Activated CD8-positive, alpha-beta T cell treated with anti-CD3 and anti-CD28 coated beads, Interleukin-2, amount 10 ng/mL, durations not matched to agents 7 days and 5 days (primary cell): Measurements from ENCODE around the gene NEUROG1. TPM values are rescaled to one million over a fixed set of nuclear protein-coding genes. Genes with fewer than 3 reads are reported as not detected.
"Not testable (repeated sequence)": the region's sequence is repeated elsewhere in the genome, so short reads cannot be mapped to it uniquely, and the experiment has no call there.

ENCODE experiments used
- ATAC-seq: fragments of 150-1000 bp; cut with Tn5 transposase; one replicate; pipeline ENCODE4 v1.10.0; 2021; ENCODE audit warnings: moderate library complexity
- CTCF ChIA-PET: fragments of 350-600 bp; sonication (Branson Sonifier 250); formaldehyde crosslinking; loops from one replicate; lab custom pipeline; 2021; ENCODE audit warnings: antibody characterized with exemption; lab: Charles Lee
- POLR2A ChIA-PET: fragments of 350-600 bp; sonication (Branson Sonifier 250); formaldehyde crosslinking; loops from one replicate; lab custom pipeline; 2021; ENCODE audit warnings: antibody characterized with exemption; lab: Charles Lee
- DNase-seq: peaks from one replicate; pipeline ENCODE4 v3.0.0-alpha.2; 2020
- H3K27ac Mint-ChIP-seq: one replicate; pipeline ENCODE4 v1.8.0; 2021; ENCODE audit warnings: mild to moderate bottlenecking, mixed read lengths
- H3K27me3 Mint-ChIP-seq: one replicate; pipeline ENCODE4 v1.8.0; 2021; ENCODE audit warnings: low read depth, mixed read lengths
- H3K36me3 Mint-ChIP-seq: one replicate; pipeline ENCODE4 v1.8.0; 2021; ENCODE audit warnings: low read depth, mixed read lengths
- H3K4me1 Mint-ChIP-seq: one replicate; pipeline ENCODE4 v1.8.0; 2021; ENCODE audit warnings: low read depth, mixed read lengths
- H3K4me3 Mint-ChIP-seq: one replicate; pipeline ENCODE4 v1.8.0; 2021; ENCODE audit warnings: mild to moderate bottlenecking, mixed read lengths
- H3K9me3 Mint-ChIP-seq: one replicate; pipeline ENCODE4 v1.8.0; 2022; ENCODE audit warnings: mixed read lengths; ENCODE audit not compliant: insufficient read depth
- total RNA-seq, 2 experiments: library from RNA; stranded (reverse); gene quantifications; one replicate each; pipeline ENCODE4 v1.2.3, GENCODE V29; 2021

NEUROG1 gene
- total RNA-seq, 2 experiments from 2014 or later = not detected

DNA sequence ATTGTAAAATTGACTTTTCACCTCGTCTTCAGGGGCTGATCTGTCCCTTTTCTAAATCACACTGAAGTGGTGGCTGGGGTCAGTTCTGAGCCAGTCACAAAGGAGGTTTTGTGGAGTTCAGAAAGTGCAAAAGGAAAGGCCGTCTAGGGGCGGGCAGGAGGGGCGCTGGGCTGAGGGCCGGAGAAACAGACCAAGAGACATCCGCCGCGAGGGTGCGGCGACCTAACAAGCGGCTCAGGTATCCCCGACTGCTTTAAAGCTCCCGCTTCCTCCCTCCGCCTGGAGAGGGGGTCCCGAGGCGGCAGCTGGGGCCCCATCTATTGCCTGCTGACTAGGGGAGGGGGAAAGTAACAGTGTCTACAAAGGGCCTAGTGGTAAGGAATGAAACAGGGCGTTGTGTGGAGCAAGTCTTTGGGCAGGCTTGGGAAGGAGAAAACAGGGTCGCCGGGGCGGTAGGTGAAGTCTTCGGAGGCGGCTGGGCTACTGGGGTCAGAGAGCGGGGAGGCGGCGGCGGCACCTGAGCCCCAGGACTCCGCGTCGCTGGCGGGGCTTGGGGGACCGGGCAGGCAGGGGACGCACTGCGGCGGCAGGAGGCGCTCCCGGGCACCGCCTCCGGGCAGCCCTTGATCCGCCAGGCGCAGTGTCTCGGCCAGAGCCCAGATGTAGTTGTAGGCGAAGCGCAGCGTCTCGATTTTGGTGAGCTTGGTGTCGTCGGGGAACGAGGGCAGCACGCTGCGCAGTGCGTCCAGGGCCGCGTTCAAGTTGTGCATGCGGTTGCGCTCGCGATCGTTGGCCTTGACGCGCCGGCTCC is 950 bp downstream of the NEUROG1 start:
- Mint-ChIP-seq H3K36me3 (no peaks in the 10 kb centered on the region), H3K27ac (no peak overlapping the region), H3K9me3 (no peaks in the 10 kb centered on the region), H3K27me3 (peaks cover 84% of the 10 kb centered on the region), H3K4me1 (peaks cover 8% of the 10 kb centered on the region), H3K4me3 (no peak overlapping the region)
- DNase-seq = no peak
- peak; percentile 36 for ATAC-seq
- POLR2A ChIA-PET = no interaction called here
- CTCF ChIA-PET = interaction anchor here (1.1 to 2.1 kb wide), 2 partner anchors 31 to 69 kb away, joined by 3 to 7 read pairs; no protein-coding TSS in a partner anchor

DNA sequence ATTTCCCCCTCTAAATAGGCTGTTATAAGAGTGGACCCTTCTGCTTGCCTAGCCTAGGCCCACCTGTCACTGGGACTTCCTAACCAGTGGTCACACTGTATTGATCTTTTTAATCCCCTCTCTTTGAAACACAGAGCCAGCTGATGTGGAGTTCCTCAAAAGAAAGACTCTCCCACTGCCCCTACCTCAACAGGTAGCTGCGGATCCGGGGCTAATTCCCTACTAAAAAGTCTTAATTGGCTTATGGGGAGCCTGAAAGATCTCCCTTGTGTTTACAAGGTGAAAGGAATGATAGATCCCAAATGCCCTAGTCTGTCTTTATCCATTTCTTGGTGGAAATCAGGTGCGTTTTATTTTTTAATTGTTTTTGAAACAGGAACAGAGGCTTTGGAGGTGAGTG is 2.0 kb downstream of the NEUROG1 start:
- POLR2A ChIA-PET = no interaction called here
- no peaks in the 10 kb centered on the region for H3K9me3 Mint-ChIP-seq
- no peak overlapping the region for H3K27ac Mint-ChIP-seq
- no peak overlapping the region for H3K4me3 Mint-ChIP-seq
- DNase-seq = no peak
- H3K36me3 Mint-ChIP-seq = no peaks in the 10 kb centered on the region
- peaks cover 8% of the 10 kb centered on the region for H3K4me1 Mint-ChIP-seq
- CTCF ChIA-PET = interaction anchor here (0.7 to 2.1 kb wide), 4 partner anchors 18 to 70 kb away, joined by 3 to 7 read pairs (median 3); no protein-coding TSS in a partner anchor
- H3K27me3 Mint-ChIP-seq = peaks cover 74% of the 10 kb centered on the region
- ATAC-seq = no peak

DNA sequence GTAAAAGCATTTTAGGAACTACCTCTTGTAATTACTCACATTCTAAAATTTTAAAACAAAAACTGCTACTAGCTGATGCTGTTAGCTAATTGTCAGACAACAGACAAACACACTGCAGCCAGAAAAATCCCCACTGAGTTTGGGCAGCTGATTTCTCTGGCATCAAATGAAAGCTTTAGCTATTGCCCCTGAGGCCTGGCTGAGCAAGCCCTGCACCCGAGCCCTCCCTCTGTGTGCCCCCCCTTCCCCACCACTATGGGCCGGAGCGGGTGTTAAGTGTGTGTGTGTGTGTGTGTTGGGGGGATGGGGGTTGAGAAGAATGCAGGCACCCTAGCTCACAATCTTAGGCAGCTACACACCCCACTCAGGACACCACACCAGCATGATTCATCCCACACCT is 2.4 kb downstream of the NEUROG1 start:
- CTCF ChIA-PET = interaction anchor here (0.7 to 2.1 kb wide), 4 partner anchors 18 to 69 kb away, joined by 3 to 7 read pairs (median 3); no protein-coding TSS in a partner anchor
- Mint-ChIP-seq H3K9me3 (no peaks in the 10 kb centered on the region), H3K4me3 (no peak overlapping the region), H3K27me3 (peaks cover 72% of the 10 kb centered on the region), H3K27ac (no peak overlapping the region), H3K36me3 (no peaks in the 10 kb centered on the region), H3K4me1 (peaks cover 8% of the 10 kb centered on the region)
- DNase-seq = no peak
- no peak for ATAC-seq
- POLR2A ChIA-PET = no interaction called here

DNA sequence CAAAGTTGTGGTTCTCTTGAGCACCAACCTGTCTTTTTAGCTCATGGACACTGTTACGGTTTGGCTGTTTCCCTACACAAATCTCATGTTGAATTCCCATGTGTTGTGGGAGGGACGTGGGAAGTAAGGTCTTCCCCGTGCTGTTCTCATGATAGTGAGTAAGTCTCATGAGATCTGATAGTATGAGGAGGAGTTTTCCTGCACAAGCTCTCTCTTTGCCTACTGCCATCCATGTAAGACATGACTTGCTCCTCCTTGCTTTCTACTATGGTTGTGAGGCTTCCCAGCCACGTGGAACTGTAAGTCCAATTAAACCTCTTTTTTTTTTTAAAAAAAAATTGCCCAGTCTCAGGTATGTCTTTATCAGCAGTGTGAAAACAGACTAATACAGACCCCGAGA is 6.2 kb downstream of the NEUROG1 start:
- CTCF ChIA-PET, H3K9me3 Mint-ChIP-seq, DNase-seq, H3K36me3 Mint-ChIP-seq, H3K4me1 Mint-ChIP-seq, H3K4me3 Mint-ChIP-seq, ATAC-seq, POLR2A ChIA-PET, H3K27ac Mint-ChIP-seq: not testable (repeated sequence)
- peaks cover 46% of the 10 kb centered on the region for H3K27me3 Mint-ChIP-seq

DNA sequence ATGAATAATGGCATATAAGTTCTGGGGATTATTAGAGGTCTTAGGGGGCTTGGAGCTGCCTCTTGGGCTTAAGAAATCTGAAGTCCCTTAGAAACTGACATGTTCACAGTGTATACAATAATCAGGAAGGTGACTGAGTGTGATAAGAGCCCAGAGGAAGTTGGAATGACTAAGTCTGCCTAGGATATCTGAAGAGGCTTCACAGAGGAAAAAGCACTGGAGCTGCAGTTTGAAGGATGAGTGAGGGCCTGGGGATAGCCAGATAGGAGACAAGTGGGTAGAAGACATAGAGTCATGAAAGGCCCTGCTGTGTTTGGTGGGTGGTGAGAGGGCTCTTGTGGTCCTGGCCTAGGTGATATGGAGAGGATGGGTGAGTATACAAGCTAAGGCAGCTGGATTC is 8.8 kb downstream of the NEUROG1 start:
- H3K4me3 Mint-ChIP-seq = no peak overlapping the region
- no peaks in the 10 kb centered on the region for H3K4me1 Mint-ChIP-seq
- ATAC-seq (no peak), DNase-seq (no peak)
- H3K27ac Mint-ChIP-seq = no peak overlapping the region
- ChIA-PET POLR2A (no interaction called here), CTCF (no interaction called here)
- H3K36me3 Mint-ChIP-seq = no peaks in the 10 kb centered on the region
- peaks cover 3% of the 10 kb centered on the region for H3K9me3 Mint-ChIP-seq
- H3K27me3 Mint-ChIP-seq = peaks cover 35% of the 10 kb centered on the region

DNA sequence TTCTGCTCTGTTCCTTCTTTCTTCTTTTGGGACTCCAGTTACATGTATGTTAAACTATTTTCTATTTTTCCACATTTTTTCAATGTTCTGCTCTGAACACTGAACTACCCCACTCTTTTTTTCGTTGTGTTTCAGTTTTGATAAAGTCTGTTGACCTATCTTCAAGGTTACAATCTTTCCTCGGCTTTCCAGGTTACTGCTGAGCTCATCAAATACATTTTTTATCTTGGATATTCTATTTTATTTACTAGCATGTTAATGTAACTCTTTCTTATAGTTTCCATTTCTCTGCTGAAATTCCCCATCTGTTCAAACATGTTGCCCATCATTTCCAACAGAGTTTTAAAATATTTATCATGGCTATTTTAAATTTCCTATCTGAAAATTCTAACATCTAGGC is 13.8 kb downstream of the NEUROG1 start:
- POLR2A ChIA-PET = no interaction called here
- no peak overlapping the region for H3K27ac Mint-ChIP-seq
- no peak overlapping the region for H3K4me3 Mint-ChIP-seq
- no peak for ATAC-seq
- CTCF ChIA-PET = no interaction called here
- DNase-seq = no peak
- peaks cover 6% of the 10 kb centered on the region for H3K9me3 Mint-ChIP-seq
- no peaks in the 10 kb centered on the region for H3K4me1 Mint-ChIP-seq
- peaks cover 32% of the 10 kb centered on the region for H3K27me3 Mint-ChIP-seq
- no peaks in the 10 kb centered on the region for H3K36me3 Mint-ChIP-seq

DNA sequence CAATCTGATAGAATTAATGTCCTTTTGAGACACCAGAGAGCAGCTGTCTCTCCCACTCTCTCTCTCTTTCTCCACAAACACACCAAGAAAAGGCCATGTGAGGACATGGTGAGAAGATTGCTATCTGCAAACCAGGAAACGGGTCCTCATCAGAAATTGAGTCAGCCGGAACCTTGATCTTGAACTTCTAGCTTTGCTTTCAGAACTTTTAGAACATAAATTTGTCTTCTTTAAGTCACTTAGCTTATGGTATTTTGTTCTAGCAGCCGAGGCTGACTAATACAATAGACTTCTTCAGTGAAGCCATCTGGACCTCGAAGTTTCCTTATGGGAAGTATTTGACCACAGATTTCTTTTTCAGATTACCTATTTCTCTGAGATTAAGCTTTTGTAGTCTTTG is 18.1 kb downstream of the NEUROG1 start:
- Mint-ChIP-seq H3K27ac (no peak overlapping the region), H3K27me3 (peaks cover 19% of the 10 kb centered on the region), H3K4me1 (no peaks in the 10 kb centered on the region), H3K9me3 (peaks cover 6% of the 10 kb centered on the region), H3K36me3 (no peaks in the 10 kb centered on the region), H3K4me3 (no peak overlapping the region)
- ATAC-seq (no peak), DNase-seq (no peak)
- CTCF ChIA-PET = interaction anchor here (0.6 to 1.2 kb wide), 3 partner anchors 33 to 56 kb away, joined by 3 read pairs; no protein-coding TSS in a partner anchor
- POLR2A ChIA-PET = no interaction called here

DNA sequence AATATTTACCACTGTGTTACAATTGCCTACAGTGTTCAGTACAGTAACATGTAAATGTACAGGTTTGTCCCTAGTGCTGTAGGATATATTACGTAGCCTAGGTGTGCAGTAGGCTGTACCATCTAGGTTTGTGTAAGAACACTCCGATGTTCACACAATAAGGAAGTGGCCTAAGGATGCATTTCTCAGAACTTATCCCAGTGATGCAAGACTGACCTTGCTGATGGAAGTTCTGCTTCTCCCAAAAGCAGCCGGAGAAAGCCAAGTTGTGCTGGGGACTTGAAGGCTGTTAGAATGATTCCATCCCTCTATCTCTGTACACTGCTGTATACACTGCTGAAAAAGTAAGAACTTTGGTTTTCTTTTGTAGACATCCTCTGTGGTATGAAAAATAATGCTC is 21.6 kb downstream of the NEUROG1 start:
- H3K27me3 Mint-ChIP-seq = peaks cover 27% of the 10 kb centered on the region
- H3K9me3 Mint-ChIP-seq = no peaks in the 10 kb centered on the region
- no peaks in the 10 kb centered on the region for H3K4me1 Mint-ChIP-seq
- no peak for ATAC-seq
- no peak overlapping the region for H3K27ac Mint-ChIP-seq
- H3K36me3 Mint-ChIP-seq = no peaks in the 10 kb centered on the region
- ChIA-PET POLR2A (no interaction called here), CTCF (interaction anchor here (1.2 kb wide), 1 partner anchor 47 kb away, joined by 3 read pairs; no protein-coding TSS in a partner anchor)
- no peak overlapping the region for H3K4me3 Mint-ChIP-seq
- no peak for DNase-seq

DNA sequence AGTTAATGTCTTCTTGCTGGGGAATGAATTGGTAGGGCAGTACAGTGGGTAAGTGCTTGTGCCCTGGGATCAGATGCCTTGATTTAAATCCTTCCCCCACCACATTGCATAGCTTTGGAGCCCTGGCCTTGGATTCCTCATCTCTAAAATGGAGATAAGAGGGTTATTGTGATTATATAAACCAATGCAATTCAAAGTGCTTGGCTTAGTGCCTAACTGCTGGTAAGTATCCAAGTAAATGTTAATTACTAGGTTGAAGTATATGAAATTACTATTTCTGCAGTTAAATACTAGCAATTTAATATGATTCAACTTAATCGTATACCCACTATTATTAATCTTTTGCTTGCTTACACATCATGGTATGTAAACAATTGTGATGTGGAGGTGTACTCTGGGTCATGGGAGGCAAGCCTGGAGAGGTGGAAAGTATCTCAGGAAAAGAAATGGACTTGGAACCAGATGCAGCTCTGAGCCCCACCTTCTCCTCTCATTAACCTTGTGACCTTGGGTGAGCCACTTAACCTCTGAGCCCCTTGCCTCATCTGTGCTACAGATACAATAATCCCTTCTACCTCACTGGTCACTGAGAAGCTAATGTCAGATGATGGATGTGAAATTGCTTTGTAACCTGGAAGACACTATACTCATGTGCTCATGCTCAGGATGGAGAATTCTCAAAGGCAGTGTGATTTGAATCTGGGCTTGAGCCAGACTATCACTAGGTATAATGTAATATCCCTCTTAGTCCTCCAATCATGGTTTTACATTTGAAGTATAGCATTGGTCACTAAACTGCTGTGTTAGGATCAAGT is 23.8 kb downstream of the NEUROG1 start:
- ATAC-seq (no peak), DNase-seq (no peak)
- ChIA-PET POLR2A (no interaction called here), CTCF (interaction anchor here (1.4 to 1.5 kb wide), 2 partner anchors 49 to 50 kb away, joined by 3 to 5 read pairs; no protein-coding TSS in a partner anchor)
- Mint-ChIP-seq H3K9me3 (no peaks in the 10 kb centered on the region), H3K4me1 (no peaks in the 10 kb centered on the region), H3K36me3 (no peaks in the 10 kb centered on the region), H3K27ac (no peak overlapping the region), H3K27me3 (peaks cover 43% of the 10 kb centered on the region), H3K4me3 (no peak overlapping the region)

DNA sequence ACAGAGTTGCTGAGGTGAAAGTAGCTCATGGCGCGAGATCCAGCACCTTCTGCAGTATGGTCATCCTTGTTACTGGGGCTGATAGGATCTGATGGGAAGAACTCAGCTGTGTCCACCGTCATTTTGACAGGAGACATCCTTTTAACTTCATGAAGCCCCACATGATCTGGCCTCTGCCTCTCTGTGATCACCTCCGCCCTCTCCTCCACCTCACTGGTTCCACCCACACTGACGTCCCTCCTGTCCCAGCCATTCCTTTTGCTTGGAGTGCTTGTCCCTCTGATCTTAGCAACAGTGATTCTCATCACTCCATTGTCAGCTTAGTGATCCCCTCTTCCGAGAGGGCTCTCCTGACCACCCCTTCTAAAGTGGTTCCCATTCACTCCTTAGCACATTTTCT is 25.8 kb downstream of the NEUROG1 start:
- H3K4me1 Mint-ChIP-seq = no peaks in the 10 kb centered on the region
- H3K27me3 Mint-ChIP-seq = peaks cover 43% of the 10 kb centered on the region
- no peak for ATAC-seq
- ChIA-PET CTCF (interaction anchor here (0.8 to 1.0 kb wide), 3 partner anchors 42 to 52 kb away, joined by 3 to 4 read pairs (median 3); no protein-coding TSS in a partner anchor), POLR2A (no interaction called here)
- no peaks in the 10 kb centered on the region for H3K36me3 Mint-ChIP-seq
- no peak overlapping the region for H3K4me3 Mint-ChIP-seq
- H3K27ac Mint-ChIP-seq = no peak overlapping the region
- H3K9me3 Mint-ChIP-seq = no peaks in the 10 kb centered on the region
- DNase-seq = no peak

DNA sequence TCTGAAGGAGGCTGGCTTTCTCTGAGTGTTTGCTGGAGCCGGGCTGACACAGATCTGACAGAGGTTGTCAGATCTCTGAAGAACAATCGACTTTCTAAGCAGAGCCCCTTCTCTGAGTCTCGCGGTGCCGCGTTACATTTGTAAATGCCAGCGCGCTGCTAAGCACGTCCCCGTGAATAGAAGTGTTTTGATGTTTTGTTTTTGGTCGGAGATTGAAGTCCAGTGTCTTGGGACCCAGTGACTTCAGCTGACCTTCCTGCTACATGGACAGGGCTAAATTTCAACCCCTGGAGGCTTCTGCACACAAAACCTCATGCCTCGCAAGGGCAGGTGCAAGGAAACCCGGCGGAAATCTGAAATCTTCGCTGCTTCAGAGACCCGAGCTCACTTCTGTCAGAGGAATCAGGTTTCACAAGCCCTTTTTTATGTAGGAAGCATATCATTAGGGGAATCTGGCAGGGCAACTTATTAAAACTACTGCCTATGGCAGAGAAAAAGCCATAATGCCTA is 27.2 kb downstream of the NEUROG1 start:
- POLR2A ChIA-PET = no interaction called here
- Mint-ChIP-seq H3K9me3 (no peaks in the 10 kb centered on the region), H3K36me3 (no peaks in the 10 kb centered on the region), H3K27me3 (peaks cover 42% of the 10 kb centered on the region), H3K4me3 (no peak overlapping the region), H3K4me1 (no peaks in the 10 kb centered on the region), H3K27ac (no peak overlapping the region)
- CTCF ChIA-PET = no interaction called here
- no peak for DNase-seq
- no peak for ATAC-seq
